RWPE2 (cell line): ENCODE measurements around the gene LDLRAD2.

Source experiments
- ATAC-seq: fragments of 200-7000 bp; cut with Tn5 transposase; 3 replicates; pipeline ENCODE4 v1.9.1; 2021; ENCODE audit warnings: low read depth
- DNase-seq: peaks from one replicate; pipeline ENCODE4 v3.0.0-alpha.2; 2020; ENCODE audit warnings: low spot score
- H3K27ac ChIP-seq: fragments of 450-650 bp; 2 replicates; pipeline ENCODE4 v1.5.1; 2017; ENCODE audit warnings: mild to moderate bottlenecking; ENCODE audit not compliant: poor library complexity, severe bottlenecking
- H3K27me3 ChIP-seq: fragments of 250-450 bp; sonication (Bioruptor Pico); 2 replicates; pipeline ENCODE4 v1.5.1; 2021; ENCODE audit warnings: mild to moderate bottlenecking, moderate library complexity; ENCODE audit not compliant: insufficient read depth, poor library complexity, severe bottlenecking
- H3K36me3 ChIP-seq: fragments of 250-450 bp; sonication (Bioruptor Pico); 2 replicates; pipeline ENCODE4 v1.5.1; 2020; ENCODE audit warnings: low read depth, mild to moderate bottlenecking, moderate library complexity
- H3K4me1 ChIP-seq: fragments of 250-450 bp; sonication (Bioruptor Pico); 2 replicates; pipeline ENCODE4 v1.5.1; 2021; ENCODE audit warnings: mild to moderate bottlenecking, moderate library complexity; ENCODE audit not compliant: insufficient read depth, poor library complexity, severe bottlenecking
- H3K4me3 ChIP-seq: fragments of 250-450 bp; sonication (Bioruptor Pico); 2 replicates; pipeline ENCODE4 v1.5.1; 2021; ENCODE audit warnings: mild to moderate bottlenecking, moderate library complexity; ENCODE audit not compliant: severe bottlenecking
- H3K9me3 ChIP-seq: fragments of 250-450 bp; sonication (Bioruptor Pico); 2 replicates; pipeline ENCODE4 v1.5.1; 2021; ENCODE audit warnings: mild to moderate bottlenecking, moderate library complexity; ENCODE audit not compliant: severe bottlenecking
- CTCF ChIP-seq: fragments of 450-650 bp; IDR thresholded peaks from one replicate; pipeline ENCODE4 v1.5.1; 2017; ENCODE audit warnings: mild to moderate bottlenecking, moderate library complexity; ENCODE audit not compliant: poor library complexity, severe bottlenecking

LDLRAD2 gene

GRCh38 chr1:21831454-21831970 lies 19.4 kb downstream of the LDLRAD2 start:
- Histone ChIP-seq H3K9me3 (no peaks in the 10 kb centered on the region), H3K36me3 (peaks cover 58% of the 10 kb centered on the region), H3K27me3 (no peaks in the 10 kb centered on the region), H3K4me3 (no peak overlapping the region), H3K4me1 (no peaks in the 10 kb centered on the region), H3K27ac (no peak overlapping the region)
- DNase-seq (no peak), ATAC-seq (0 out of 3 replicates have a peak, but pooled peaks have one; percentile 13)
- TF ChIP-seq CTCF, result no peak

GRCh38 chr1:21833392-21833976 lies 21.4 kb downstream of the LDLRAD2 start:
- ATAC-seq (no peak), DNase-seq (peak; percentile 8)
- no peak overlapping the region for H3K4me3 ChIP-seq
- H3K9me3 ChIP-seq, result no peaks in the 10 kb centered on the region
- no peaks in the 10 kb centered on the region for H3K4me1 ChIP-seq
- no peak overlapping the region for H3K27ac ChIP-seq
- no peaks in the 10 kb centered on the region for H3K27me3 ChIP-seq
- TF ChIP-seq CTCF, result no peak
- H3K36me3 ChIP-seq, result peaks cover 52% of the 10 kb centered on the region

GRCh38 chr1:21834094-21834493 lies 22.0 kb downstream of the LDLRAD2 start:
- no peaks in the 10 kb centered on the region for H3K27me3 ChIP-seq
- H3K9me3 ChIP-seq, result no peaks in the 10 kb centered on the region
- no peak overlapping the region for H3K4me3 ChIP-seq
- no peaks in the 10 kb centered on the region for H3K4me1 ChIP-seq
- no peak for ATAC-seq
- H3K27ac ChIP-seq, result no peak overlapping the region
- H3K36me3 ChIP-seq, result peaks cover 47% of the 10 kb centered on the region
- TF ChIP-seq CTCF, result no peak
- DNase-seq, result no peak

- TF ChIP-seq CTCF, result no peak
- peaks cover 41% of the 10 kb centered on the region for H3K36me3 ChIP-seq
- no peak overlapping the region for H3K4me3 ChIP-seq
- no peaks in the 10 kb centered on the region for H3K4me1 ChIP-seq
- no peaks in the 10 kb centered on the region for H3K27me3 ChIP-seq
- no peak overlapping the region for H3K27ac ChIP-seq
- no peak for ATAC-seq
- H3K9me3 ChIP-seq, result no peaks in the 10 kb centered on the region
- DNase-seq, result no peak
These were observed 22.6 kb downstream of the LDLRAD2 start for GRCh38 chr1:21834666-21835065.

- Histone ChIP-seq H3K4me3 (no peak overlapping the region), H3K4me1 (no peaks in the 10 kb centered on the region), H3K9me3 (no peaks in the 10 kb centered on the region), H3K27ac (no peak overlapping the region), H3K27me3 (no peaks in the 10 kb centered on the region), H3K36me3 (peaks cover 40% of the 10 kb centered on the region)
- no peak for DNase-seq
- ATAC-seq, result no peak
- TF ChIP-seq CTCF, result no peak
These were observed 23.9 kb downstream of the LDLRAD2 start for GRCh38 chr1:21836010-21836409.
